Colon (tissue), 2 donors: ENCODE data around the gene MARVELD1.
"Not testable (repeated sequence)": the region's sequence is repeated elsewhere in the genome, so short reads cannot be mapped to it uniquely, and the experiment has no call there.

ENCODE experiments used
- FAIRE-seq: peaks from 2 replicates; lab custom pipeline; 2012; peaks lifted over from hg19 to GRCh38; lab: Jason Lieb, UNC
- donor health status: control.
- donor health status: control.

Gene MARVELD1

DNA sequence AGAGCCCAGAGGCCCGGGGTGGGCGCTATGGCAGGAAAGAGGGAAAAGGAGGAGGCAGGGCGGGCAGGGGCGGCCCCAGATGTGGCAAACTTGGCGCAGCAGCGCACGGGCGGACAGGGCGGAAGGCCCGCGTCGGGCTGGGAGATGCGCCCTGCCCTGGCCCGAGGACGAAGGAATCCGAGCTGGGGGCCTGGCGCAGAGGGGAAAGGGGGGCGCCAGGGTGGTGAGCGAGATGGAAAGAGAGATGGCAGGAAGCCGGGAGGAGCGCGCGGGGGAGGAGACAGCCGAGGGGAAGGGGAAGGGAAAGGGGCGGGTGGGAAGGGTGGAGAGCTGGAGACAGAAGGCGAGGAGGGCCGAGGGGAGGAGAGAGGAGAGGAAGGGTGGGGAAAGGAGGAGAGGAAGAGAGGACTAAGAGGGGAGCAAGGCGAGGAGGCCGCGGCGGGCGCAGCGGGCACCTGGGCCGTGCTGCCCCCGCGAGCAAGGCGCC, at the start of gene MARVELD1:
MARVELD1 (plus strand) TSS at position 392 of the 487 bp plus-strand sequence. CDS start 147 bp downstream, outside the sequence.
- no peak for FAIRE-seq

DNA sequence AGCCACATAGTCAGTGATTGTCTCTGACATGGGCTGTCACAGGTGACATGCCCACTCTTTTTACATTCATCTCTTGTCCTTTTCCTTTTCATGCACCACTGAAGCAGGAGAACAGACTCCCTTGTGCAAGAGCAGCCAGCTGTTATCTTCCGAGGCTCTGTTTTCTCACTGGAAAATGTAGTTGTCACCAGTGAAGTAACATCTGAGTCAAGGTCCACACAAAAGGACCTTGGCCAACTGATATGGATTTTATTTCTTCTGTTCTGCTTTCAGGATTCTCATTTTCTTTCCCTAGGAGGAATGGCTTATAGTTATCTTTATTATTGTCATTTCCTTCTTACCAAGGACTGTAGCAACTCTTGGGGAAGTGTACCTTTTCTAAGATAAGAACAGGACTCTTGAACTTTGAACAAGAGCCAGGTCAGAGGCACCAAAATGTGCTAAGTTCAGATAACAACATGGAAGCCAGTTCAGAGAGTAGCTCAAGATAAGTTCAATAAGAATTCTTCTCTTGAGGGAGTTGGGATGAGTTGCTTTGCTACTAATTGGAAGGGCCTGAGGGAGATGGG, 49.2 kb upstream of the MARVELD1 start:
- FAIRE-seq, result no peak

DNA sequence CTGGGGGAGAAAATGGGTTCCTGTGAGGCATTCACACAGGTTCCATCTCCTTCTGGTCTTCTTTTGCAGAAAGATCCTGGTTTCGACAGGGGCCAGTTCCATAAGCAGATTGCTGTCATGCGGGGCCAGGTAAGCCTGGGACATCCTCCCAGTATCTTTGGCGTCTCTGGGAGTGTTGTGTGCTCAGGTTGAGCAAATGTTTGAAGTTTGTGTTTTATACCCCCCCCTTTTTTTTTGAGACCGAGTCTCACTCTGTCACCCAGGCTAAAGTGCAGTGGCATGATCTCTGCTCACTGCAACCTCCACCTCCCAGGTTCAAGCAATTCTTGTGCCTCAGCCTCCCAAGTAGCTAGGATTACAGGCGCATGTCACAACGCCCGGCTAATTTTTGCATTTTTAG, 46.5 kb upstream of the MARVELD1 start:
- no peak for FAIRE-seq

DNA sequence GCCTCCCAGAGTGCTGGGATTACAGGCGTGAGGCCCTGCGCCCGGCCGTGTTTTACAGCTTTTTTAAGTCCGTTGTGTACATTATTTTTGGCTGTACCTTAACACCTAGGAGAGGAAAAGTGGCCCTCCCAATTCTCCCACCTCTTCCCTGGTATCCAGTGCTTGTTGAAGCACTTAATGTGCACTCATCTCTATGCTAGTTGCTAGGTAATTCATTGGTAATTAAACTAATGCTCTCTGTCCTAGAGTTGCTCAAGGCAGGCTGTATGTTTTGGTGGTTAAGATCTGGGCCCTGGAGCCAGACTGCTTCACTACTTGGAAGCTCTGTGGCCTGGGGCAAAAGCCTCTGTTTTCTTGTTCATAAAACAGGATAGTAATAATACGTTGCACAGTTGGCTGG, 46.1 kb upstream of the MARVELD1 start:
- FAIRE-seq, result no peak

- no peak for FAIRE-seq
These were observed 44.0 kb upstream of the MARVELD1 start for GRCh38 chr10:97669571-97669970.

DNA sequence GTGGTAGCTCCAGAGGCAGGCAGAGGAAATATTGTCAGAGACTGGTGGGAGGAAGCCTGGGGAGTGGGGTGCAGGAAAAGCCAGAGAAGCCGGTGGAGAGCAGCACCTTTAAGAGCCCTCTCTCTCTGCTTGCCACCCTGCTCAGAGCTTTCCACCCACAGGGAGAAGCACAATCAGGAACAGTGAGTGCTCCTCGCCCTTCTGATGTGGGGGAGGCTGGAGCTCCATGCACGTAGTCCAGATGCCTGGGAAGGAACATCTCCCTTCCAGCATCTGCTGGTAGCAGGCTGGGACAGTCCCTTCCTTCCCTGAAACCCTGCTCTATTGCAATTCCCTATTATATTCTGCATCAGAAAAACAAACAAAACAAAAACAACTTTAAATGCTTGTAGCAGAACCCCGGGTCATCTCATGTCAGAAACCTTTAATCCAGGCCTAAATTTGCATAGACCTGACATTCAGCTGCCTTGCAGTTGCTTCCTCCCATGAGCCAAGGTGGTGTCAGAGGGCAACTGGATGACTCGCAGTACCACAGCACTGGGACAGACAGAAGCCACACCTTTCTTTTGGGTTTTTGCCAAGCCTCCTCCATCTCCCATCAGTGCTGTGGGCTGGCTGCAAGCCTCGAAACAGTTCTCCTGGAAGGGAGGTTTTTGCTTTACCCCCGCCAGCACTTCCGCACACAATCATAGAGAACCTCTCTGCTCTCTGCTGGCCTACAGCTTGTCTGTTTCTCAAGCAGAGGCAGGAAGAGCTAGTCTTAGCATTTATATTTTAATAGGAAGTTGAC, 39.6 kb upstream of the MARVELD1 start:
- no peak for FAIRE-seq

DNA sequence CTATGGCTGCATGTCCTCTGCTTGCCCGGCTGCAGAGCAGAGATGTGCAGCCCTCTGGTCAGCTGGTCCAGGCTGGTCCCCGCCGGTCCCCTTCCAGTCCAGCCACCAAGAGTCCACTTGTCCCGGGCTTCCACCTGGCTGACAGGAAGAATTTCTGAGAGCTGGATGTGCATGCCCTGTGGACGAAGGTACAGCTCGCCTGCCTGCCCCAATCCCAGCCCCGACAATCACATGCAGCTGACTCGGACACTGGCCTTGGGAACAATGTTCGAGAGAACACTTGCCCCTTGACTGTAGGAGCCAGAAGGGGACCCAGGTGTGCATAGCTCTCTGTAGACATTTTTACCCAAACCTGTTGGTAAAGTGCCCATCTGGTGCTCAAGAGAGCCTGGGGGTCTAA, 38.3 kb upstream of the MARVELD1 start:
- no peak for FAIRE-seq

GRCh38 chr10:97676770-97677581, 36.6 kb upstream of the MARVELD1 start:
- FAIRE-seq, result no peak

DNA sequence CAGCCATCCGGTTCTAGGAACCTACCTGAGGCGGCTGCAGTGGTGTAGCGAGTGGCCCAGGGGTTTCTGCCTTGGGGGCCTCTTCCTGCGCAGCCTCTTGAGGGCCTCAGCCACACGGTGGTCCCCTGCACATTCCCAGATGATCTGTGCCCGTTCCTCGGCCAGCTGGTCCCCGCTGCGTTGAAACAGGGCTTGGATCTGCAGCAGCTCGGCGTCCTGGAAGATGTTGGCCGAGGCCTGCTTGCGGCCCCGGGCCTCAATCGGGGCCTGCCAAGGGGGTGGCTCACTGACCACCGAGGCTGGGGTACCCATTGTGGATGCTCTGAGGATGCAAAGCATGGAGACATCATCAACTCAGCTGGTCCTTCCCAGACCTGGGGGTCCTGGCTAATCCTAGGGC, 33.9 kb upstream of the MARVELD1 start:
- FAIRE-seq, result no peak

- no peak for FAIRE-seq
These were observed 31.5 kb upstream of the MARVELD1 start for GRCh38 chr10:97682042-97682441.

DNA sequence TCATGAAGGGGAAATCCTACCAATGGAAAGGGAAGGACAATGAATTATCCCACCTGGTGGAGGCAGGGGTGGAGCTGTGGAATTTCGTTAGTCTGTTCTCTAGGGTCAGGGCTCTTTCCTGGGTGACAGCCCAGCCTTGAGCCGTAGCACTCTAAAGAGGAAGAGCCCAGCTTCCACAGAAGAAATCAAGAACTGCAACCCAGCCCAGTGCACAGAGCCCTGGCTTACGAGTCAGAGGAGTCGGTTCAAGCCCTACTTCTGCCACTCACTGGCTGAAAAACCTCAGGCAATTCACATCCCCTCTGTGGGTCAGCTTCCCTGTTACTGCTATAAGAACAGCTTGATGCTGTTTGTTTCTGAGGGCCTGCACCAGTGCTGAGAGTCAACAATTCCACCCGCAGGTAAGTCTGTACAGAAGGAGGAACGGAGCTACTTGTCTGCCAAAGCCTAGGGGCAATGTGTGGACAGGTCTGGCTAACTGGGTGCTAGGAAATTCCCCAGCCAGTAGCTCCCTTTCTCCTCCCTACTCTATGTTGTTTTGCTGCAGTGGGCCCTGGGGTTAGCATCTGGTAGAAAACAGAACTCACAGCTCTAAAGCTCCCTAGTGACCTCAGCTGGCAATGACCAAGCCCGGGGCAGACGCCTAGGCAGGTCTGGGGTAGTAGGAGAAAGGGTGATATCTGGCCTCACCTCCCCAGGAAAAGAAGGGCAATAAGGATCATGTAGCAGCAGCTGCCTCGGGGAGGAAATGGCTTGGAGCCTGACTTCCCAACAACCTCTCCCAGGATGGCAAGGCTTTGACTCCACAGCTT, 29.8 kb upstream of the MARVELD1 start:
- FAIRE-seq, result no peak

GRCh38 chr10:97684368-97684713, 29.2 kb upstream of the MARVELD1 start:
- FAIRE-seq, result not testable (repeated sequence)

DNA sequence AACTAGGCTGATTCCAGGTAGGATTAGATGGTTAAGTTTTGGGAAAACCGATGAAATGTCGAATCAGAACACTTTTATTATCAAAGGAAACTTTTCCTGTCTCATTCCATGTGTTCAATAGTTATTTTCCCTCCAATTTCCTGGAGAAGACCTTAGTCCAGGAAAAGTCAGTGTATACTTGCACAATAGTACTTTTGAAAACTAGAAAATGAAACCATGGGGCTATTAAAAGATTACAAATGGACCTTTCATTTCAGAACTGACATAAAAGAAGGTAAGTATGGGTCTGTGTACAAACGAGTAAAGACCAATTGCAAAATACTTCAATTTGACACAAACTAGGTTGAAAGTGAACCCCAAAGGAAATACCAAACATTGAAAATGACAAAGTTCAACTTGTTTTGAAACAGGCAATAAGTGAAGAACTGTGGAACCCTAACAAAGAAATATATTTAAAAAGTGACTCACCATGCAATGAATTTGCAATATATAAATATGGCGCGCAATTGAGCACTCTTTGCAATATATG, 28.6 kb upstream of the MARVELD1 start:
- no peak for FAIRE-seq

DNA sequence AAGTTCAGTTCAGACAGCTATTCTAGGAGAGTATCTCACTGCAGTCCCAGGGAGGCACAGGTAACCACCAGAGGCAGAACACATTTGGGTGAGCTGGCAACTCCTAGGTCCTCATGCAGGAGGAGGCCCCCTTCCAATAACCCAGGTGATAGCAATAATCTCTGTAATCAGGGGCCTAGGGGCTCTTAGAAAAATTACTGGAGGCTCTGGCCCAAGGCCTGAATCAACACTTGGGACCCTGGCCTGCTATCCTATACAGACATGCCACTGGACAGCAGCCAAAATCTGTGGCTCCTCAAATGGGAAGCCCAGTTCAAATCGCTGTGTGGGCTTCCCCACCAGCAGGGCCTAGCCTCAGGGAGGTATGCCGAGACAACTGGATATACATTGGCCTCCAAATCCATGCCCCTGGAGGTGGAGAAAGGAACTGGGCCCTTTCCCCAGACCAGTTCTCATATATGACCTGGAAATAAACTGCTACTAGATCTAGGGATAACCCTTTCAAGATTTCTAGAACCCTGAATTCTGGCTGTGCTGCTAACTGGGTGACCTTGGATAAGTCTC, 28.1 kb upstream of the MARVELD1 start:
- FAIRE-seq, result no peak

DNA sequence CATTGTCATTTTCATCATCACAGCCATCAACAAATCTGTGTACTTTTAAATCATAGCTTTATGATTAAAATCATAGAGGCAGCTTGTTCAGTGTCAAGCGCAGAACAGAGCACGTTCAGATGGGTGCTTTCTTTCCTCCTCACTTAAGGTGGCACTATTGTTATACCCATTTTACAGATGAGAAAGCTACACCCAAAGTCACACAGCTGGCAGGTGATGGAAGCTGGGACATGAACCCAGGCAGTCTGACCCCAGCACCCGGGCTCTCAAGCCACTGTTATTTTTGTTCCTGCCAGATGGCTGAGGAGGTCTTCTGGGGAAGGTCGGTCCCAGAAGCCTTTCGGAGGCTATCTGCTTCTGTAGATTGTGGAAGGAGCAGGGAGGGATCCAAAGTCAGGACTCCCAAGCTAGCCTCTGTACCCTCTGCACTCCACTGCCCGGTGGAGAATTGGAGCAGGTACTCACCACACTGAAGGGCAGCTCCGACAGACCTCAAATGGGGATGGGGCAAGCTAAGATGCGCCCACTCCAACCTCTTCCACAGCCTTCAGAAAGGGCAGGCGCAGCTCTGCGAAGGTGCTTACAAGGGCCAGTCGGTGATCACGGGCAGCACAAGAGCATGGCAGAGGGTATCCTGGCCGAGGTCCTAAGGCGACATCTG, 27.1 kb upstream of the MARVELD1 start:
- no peak for FAIRE-seq

DNA sequence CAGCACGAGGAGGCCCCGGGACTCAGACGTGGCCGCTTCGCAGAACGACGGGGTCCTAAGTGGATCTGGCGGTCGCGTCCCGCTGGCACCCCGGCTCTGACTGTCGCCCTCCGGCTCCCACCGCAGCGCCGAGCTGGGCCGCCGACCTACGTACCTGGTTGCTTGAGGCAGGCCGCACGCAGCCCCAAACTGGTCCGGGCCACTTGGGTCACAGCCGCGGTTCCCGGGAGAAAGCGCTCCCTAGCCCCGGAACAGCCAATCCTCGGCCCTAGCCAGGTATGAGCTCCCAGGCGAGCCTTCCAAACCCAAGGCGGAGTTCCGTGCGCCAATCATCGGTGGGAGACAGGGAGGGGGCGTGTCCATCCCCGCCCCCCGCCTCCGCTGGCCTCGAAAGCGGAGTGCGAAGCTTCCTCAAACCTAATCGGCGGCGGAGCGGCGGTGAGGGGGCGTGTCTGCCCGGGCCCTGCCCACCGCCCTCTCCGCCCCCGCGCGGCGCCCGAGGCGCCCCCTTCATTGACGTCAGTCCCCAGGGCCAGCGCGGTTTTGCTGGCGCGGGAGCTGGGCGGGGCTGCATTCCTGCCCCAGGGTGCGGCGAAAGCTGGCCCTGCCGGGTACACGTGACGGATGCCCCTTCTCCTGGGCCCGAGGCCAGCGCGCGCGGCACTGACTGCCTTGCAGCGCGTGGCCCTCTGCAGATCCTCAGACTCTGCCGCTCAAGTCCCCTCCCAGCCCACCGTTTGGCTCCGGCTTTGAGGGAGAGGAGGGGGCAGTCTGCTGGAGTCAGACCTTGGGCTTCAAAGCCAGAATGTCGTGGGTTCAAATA, 26.4 kb upstream of the MARVELD1 start, which contains the start of gene AVPI1:
AVPI1 (minus strand) TSS at position 280 of the 823 bp plus-strand sequence. CDS start 7,336 bp downstream, outside the sequence.
- no peak for FAIRE-seq

DNA sequence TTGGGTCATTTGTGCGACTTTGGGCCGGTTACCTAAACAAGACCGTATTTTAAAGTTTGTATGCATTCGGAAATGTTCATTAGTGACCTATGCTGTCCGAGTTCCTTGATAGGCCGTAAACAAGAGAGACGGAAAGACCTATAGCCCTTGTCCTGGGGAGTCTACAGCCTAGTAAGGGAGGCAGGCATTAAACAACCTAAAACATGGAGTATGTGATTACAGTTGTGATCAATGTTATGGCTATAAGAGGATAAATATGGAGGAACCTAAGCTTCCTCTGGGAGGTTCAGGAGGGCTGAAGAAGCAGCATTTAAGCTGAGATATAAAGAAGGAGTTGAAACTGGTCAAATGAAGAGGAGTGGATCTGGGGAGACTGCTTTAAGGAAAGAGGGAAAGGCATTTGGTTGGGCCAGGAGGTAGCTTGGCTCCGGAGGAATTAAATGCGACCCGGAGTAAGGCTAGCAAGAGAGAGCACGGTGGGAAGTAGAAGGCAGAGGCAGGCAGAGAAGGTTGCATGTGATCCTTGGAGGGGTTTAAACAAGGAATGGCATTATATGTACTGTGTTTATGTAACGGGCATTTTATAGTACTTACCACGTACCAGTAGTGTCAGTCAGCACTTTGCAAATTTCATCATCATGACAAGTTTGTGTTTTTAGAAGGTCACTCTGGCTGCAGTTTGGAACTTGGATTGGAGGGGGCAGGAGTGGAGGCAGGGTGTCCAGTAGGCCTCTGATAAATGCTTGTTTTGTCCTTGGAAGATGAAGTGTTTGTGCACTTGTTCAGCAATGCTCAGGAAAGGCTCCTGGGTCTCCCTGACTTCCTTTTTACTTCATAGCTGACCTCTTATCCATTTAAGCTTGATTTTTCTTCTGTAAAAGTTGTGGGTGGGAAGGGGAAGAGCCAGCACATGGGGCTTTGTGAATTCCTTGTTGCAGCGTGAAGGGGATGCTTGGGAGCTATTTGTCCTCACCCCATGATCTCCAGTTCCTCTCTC, 25.4 kb upstream of the MARVELD1 start:
- FAIRE-seq, result no peak

GRCh38 chr10:97689559-97690020, 23.9 kb upstream of the MARVELD1 start:
- no peak for FAIRE-seq
